CD4-positive, alpha-beta memory T cell (primary cell): Measurements from ENCODE around the gene NCOA7. TPM values are rescaled to one million over a fixed set of nuclear protein-coding genes. Genes with fewer than 3 reads are reported as not detected.
A peak's percentile ranks its signal among the peaks of the same experiment; 100 is the strongest.

Experiments
- CTCF ChIA-PET: fragments of 350-600 bp; sonication (Branson Sonifier 250); formaldehyde crosslinking; loops from one replicate; lab custom pipeline; 2021; ENCODE audit warnings: inconsistent platforms; ENCODE audit not compliant: partially characterized antibody; lab: Charles Lee
- POLR2A ChIA-PET: fragments of 350-600 bp; sonication (Branson Sonifier 250); formaldehyde crosslinking; loops from one replicate; lab custom pipeline; 2021; ENCODE audit not compliant: partially characterized antibody; lab: Charles Lee
- DNase-seq, 5 donors: peaks; one replicate each; pipeline versions ENCODE4 v3.0.0 to v3.0.0-alpha.2; 2020 to 2022; ENCODE audit warnings: mixed read lengths in 1 of 5
- H3K27ac ChIP-seq: one replicate; pipeline ENCODE4 v1.7.0; 2013; ENCODE audit warnings: low read depth, low read length
- H3K27me3 ChIP-seq: 2 replicates; pipeline ENCODE4 v1.7.0; 2013; ENCODE audit warnings: mild to moderate bottlenecking, low read length, moderate library complexity; ENCODE audit not compliant: insufficient read depth
- H3K36me3 ChIP-seq: 2 replicates; pipeline ENCODE4 v1.7.0; 2013; ENCODE audit warnings: mild to moderate bottlenecking, low read length, moderate library complexity; ENCODE audit not compliant: insufficient read depth
- H3K4me1 ChIP-seq: 2 replicates; pipeline ENCODE4 v1.7.0; 2013; ENCODE audit warnings: mild to moderate bottlenecking, low read length, moderate library complexity; ENCODE audit not compliant: insufficient read depth
- H3K4me3 ChIP-seq, 2 donors: one replicate each; pipeline ENCODE4 v1.7.0; 2013; ENCODE audit warnings: low read length in 2 of 2, mild to moderate bottlenecking in 1 of 2
- H3K9me3 ChIP-seq, 2 donors: one replicate each; pipeline ENCODE4 v1.7.0; 2013; ENCODE audit warnings: low read length in 2 of 2, control low read depth in 1 of 2; ENCODE audit not compliant: control insufficient read depth in 1 of 2
- H3K27ac Mint-ChIP-seq, 7 donors: one replicate each; pipeline ENCODE4 v1.8.0; 2020 to 2021; ENCODE audit warnings: mixed read lengths in 7 of 7, mild to moderate bottlenecking in 6 of 7, inconsistent platforms in 3 of 7, moderate library complexity in 3 of 7
- H3K27me3 Mint-ChIP-seq, 2 donors: one replicate each; pipeline ENCODE4 v1.8.0; 2020 to 2021; ENCODE audit warnings: mixed read lengths in 2 of 2
- H3K36me3 Mint-ChIP-seq, 2 donors: one replicate each; pipeline ENCODE4 v1.8.0; 2020 to 2021; ENCODE audit warnings: mixed read lengths in 2 of 2, inconsistent platforms in 1 of 2, mild to moderate bottlenecking in 1 of 2
- H3K4me1 Mint-ChIP-seq, 4 donors: one replicate each; pipeline ENCODE4 v1.8.0; 2020 to 2021; ENCODE audit warnings: mixed read lengths in 4 of 4, mild to moderate bottlenecking in 1 of 4
- H3K4me3 Mint-ChIP-seq, 8 donors: one replicate each; pipeline ENCODE4 v1.8.0; 2020 to 2021; ENCODE audit warnings: mixed read lengths in 8 of 8, mild to moderate bottlenecking in 7 of 8, moderate library complexity in 6 of 8, inconsistent platforms in 3 of 8
- H3K9me3 Mint-ChIP-seq, 8 donors: one replicate each; pipeline ENCODE4 v1.8.0; 2020 to 2021; ENCODE audit warnings: mixed read lengths in 8 of 8, mild to moderate bottlenecking in 5 of 8, inconsistent platforms in 3 of 8, moderate library complexity in 1 of 8
- intact Hi-C: fragments of 100-400 bp; cut with micrococcal nuclease; formaldehyde crosslinking; loops from one replicate; pipeline ENCODE4 v1.15.1; 2023
- polyA plus RNA-seq, 2 donors: library from polyadenylated mRNA; unstranded; fragments of 300-500 nt; fragmentation: Illumina TruSeq; gene quantifications; one replicate each; pipeline ENCODE4 v1.2.3, GENCODE V29; 2021
- total RNA-seq, 2 experiments: library from RNA; stranded (reverse); gene quantifications; one replicate each; pipeline ENCODE4 v1.2.3, GENCODE V29; 2021

The NCOA7 gene
- total and polyA plus RNA-seq, 4 experiments from 2014 or later: 16.9 to 75.1 (median 63.6) TPM

DNA sequence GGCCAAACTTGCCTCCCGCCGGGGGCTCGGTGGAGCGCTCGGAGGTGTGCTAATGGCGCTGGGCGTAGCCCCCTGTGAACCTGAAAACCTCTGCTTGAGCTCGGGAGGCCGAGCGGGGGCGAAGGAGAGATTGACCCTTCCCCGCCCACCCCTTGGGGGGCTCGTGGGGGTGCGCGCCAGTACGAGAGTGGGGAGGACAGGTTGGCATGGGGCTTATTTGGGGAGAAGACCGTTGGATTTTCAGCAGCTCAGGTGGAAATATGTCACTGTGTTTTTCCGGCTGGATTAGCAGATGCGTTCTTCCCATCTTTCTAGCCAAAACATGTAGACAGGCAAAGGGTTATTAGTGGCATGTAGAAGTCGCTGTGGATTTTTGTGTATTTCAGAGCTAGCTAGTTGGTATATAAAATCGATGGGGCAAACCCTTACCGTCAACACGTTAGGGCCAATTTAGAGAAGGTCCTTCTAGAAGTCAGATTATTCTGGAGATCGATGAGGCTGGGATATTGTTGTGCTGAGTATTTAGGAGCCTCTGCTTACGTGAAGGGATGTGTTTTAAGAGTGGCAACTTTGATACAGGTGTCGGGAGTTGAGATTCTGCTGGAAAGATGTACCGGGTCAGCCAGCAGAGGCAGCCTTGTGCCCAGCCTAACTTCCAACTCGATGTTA, 525 bp downstream of the NCOA7 start:
- Mint-ChIP-seq H3K9me3 (no peaks in the 10 kb centered on the region), H3K27ac (peak overlapping the region; percentile 75 to 94 (median 91)), H3K4me1 (peaks cover 42 to 68% (median 55%) of the 10 kb centered on the region in 4 donors), H3K36me3 (peaks cover 12 to 15% of the 10 kb centered on the region in 2 donors), H3K4me3 (peak overlapping the region; percentile 91 to 96 (median 94)), H3K27me3 (no peaks in the 10 kb centered on the region)
- Histone ChIP-seq H3K4me3 (peak overlapping the region; percentile 78 to 79), H3K9me3 (no peaks in the 10 kb centered on the region), H3K36me3 (no peaks in the 10 kb centered on the region), H3K4me1 (peaks cover 58% of the 10 kb centered on the region), H3K27me3 (no peaks in the 10 kb centered on the region), H3K27ac (peak overlapping the region; percentile 82)
- CTCF ChIA-PET: interaction anchor here (0.7 to 7.8 kb wide), 49 partner anchors 10 to 481 kb away, joined by 3 to 152 read pairs (median 5); partner anchors contain the start of genes HINT3 and TRMT11
- POLR2A ChIA-PET: interaction anchor here (1.0 to 6.1 kb wide), 47 partner anchors 8 to 1475 kb away, joined by 3 to 404 read pairs (median 7); partner anchors contain the start of genes HDDC2, HEY2, HINT3 and RNF146
- peak; percentile 54 to 68 (median 64) for DNase-seq
- intact Hi-C loops: loop anchor here (1.0 to 2.0 kb wide), 6 partner anchors 11 to 165 kb away; partner anchors contain the start of gene HINT3

DNA sequence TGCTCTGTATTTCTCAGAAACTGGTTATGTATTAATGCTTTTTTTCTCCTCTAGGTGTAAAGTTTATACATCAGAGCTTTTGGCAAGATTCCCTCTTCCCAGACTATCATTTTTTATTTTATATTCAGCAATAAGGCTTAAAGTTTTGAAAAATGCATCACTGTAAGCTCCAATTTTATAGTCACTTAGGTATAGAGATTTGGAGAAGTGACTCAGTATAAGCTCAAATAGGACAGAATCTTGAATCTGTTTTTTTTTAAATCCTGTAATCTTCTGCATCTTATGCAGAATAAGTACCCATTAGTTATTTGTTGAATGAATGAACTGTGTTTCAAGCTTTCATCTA, 1.0 kb downstream of the NCOA7 start:
- peak overlapping the region; percentile 82 for H3K27ac ChIP-seq
- H3K4me3 ChIP-seq: peak overlapping the region; percentile 78 to 79
- CTCF ChIA-PET: interaction anchor here (0.7 to 7.8 kb wide), 35 partner anchors 10 to 481 kb away, joined by 3 to 152 read pairs (median 6); partner anchors contain the start of gene HINT3

DNA sequence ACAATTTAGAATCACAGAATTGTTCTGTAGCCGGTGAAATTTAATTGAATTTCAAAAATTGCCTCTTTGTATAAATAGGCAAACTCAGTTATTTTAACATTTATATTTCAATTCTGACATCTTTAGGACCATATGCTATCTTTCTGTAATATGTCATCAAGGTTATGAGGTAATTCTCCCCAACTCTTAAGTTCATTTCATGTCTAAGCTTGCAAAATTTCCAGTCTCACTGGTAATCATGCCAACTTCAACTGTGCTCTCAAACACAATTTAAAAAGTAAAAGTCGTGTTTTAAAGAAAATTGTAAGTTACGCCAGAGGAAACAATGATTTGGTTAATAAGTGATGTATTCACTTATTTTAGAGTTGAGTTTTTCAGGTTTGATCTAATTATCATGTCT, 1.4 kb downstream of the NCOA7 start:
- no peaks in the 10 kb centered on the region for H3K27me3 Mint-ChIP-seq
- peaks cover 42 to 72% (median 55%) of the 10 kb centered on the region in 4 donors for H3K4me1 Mint-ChIP-seq
- H3K27me3 ChIP-seq: no peaks in the 10 kb centered on the region
- no peaks in the 10 kb centered on the region for H3K36me3 ChIP-seq
- CTCF ChIA-PET: interaction anchor here (0.7 to 7.8 kb wide), 35 partner anchors 10 to 482 kb away, joined by 3 to 152 read pairs (median 6); partner anchors contain the start of gene HINT3
- H3K4me1 ChIP-seq: peaks cover 58% of the 10 kb centered on the region
- H3K4me3 ChIP-seq: no peak overlapping the region
- H3K4me3 Mint-ChIP-seq: peak overlapping the region; percentile 91 to 96 (median 94)
- H3K36me3 Mint-ChIP-seq: peaks cover 11 to 19% of the 10 kb centered on the region in 2 donors
- POLR2A ChIA-PET: interaction anchor here (1.5 to 6.1 kb wide), 18 partner anchors 10 to 1474 kb away, joined by 5 to 404 read pairs (median 16); partner anchors contain the start of genes HINT3, RNF146 and TRMT11
- DNase-seq: no peak
- no peaks in the 10 kb centered on the region for H3K9me3 ChIP-seq
- peak overlapping the region in 4 of 7 donors; percentile 29 to 94 (median 84) for H3K27ac Mint-ChIP-seq
- H3K9me3 Mint-ChIP-seq: no peaks in the 10 kb centered on the region
- intact Hi-C loops: no loop called here
- peak overlapping the region; percentile 82 for H3K27ac ChIP-seq

More for the DNA sequence above, 1.0 kb downstream of the NCOA7 start:
- H3K36me3 ChIP-seq: no peaks in the 10 kb centered on the region
- Mint-ChIP-seq H3K27me3 (no peaks in the 10 kb centered on the region), H3K4me1 (peaks cover 42 to 69% (median 55%) of the 10 kb centered on the region in 4 donors), H3K4me3 (peak overlapping the region; percentile 91 to 96 (median 94)), H3K36me3 (peaks cover 12 to 16% of the 10 kb centered on the region in 2 donors), H3K27ac (peak overlapping the region; percentile 75 to 94 (median 91)), H3K9me3 (no peaks in the 10 kb centered on the region)
- no peaks in the 10 kb centered on the region for H3K27me3 ChIP-seq
- intact Hi-C loops: loop anchor here (1.0 to 2.0 kb wide), 6 partner anchors 11 to 165 kb away; partner anchors contain the start of gene HINT3
- POLR2A ChIA-PET: interaction anchor here (1.0 to 6.1 kb wide), 26 partner anchors 10 to 1475 kb away, joined by 3 to 404 read pairs (median 15); partner anchors contain the start of genes HDDC2, HINT3, RNF146 and TRMT11
- H3K4me1 ChIP-seq: peaks cover 58% of the 10 kb centered on the region
- DNase-seq: no peak
- H3K9me3 ChIP-seq: no peaks in the 10 kb centered on the region

DNA sequence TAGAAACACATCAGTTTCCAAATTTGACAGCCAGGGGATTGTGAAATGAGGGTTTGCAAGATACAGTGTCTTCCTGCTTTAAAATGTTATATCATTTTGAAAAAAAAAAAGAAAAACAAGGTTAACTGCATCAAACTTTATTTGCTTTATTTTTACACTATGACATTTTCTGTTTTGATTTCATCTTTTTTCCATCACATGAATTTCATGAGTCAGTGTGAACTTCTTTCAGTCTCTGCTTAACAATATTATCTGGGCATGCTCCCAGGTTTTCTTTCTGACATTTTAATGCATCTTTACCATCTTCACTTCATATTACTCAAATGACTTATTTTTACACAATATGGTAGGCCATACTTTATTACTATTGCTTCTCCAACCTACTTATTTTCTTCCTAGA, 1.9 kb downstream of the NCOA7 start:
- Histone ChIP-seq H3K9me3 (no peaks in the 10 kb centered on the region), H3K36me3 (no peaks in the 10 kb centered on the region), H3K4me1 (peaks cover 58% of the 10 kb centered on the region), H3K27ac (no peak overlapping the region), H3K4me3 (no peak overlapping the region), H3K27me3 (no peaks in the 10 kb centered on the region)
- DNase-seq: no peak
- no peaks in the 10 kb centered on the region for H3K9me3 Mint-ChIP-seq
- peaks cover 46 to 77% (median 60%) of the 10 kb centered on the region in 4 donors for H3K4me1 Mint-ChIP-seq
- POLR2A ChIA-PET: interaction anchor here (3.1 to 6.1 kb wide), 5 partner anchors 9 to 162 kb away, joined by 25 to 404 read pairs (median 133); partner anchors contain the start of gene HINT3
- peaks cover 11 to 23% of the 10 kb centered on the region in 2 donors for H3K36me3 Mint-ChIP-seq
- peak overlapping the region; percentile 61 to 96 (median 94) for H3K4me3 Mint-ChIP-seq
- H3K27ac Mint-ChIP-seq: peak overlapping the region in 4 of 7 donors; percentile 29 to 94 (median 50)
- intact Hi-C loops: no loop called here
- CTCF ChIA-PET: interaction anchor here (1.3 to 7.8 kb wide), 11 partner anchors 12 to 182 kb away, joined by 3 to 152 read pairs (median 24); partner anchors contain the start of gene HINT3
- H3K27me3 Mint-ChIP-seq: no peaks in the 10 kb centered on the region

DNA sequence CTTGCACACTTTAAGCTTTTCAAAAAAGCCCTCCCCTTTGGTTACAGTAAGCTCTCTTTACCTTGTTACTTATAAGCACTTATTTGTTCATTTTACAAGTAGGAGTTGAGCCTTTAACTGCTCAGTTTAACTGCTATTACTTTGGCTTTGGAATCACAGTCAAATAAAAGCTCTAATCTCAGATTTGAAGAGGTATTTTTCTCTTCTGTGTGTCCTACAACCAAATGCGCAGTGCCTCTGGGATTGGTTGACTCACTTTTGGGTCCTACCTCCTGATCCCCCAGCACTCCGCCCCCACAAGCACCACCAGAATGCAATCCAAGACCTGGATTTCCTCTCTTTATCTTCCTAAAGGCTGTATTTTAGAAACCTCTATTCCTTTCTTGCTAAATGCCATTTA, 2.5 kb downstream of the NCOA7 start:
- no peak for DNase-seq
- Histone ChIP-seq H3K36me3 (no peaks in the 10 kb centered on the region), H3K4me3 (no peak overlapping the region), H3K9me3 (no peaks in the 10 kb centered on the region), H3K27ac (no peak overlapping the region), H3K27me3 (no peaks in the 10 kb centered on the region), H3K4me1 (peaks cover 54% of the 10 kb centered on the region)
- Mint-ChIP-seq H3K9me3 (no peaks in the 10 kb centered on the region), H3K27me3 (no peaks in the 10 kb centered on the region), H3K4me3 (peak overlapping the region; percentile 40 to 82 (median 69)), H3K4me1 (peaks cover 45 to 76% (median 59%) of the 10 kb centered on the region in 4 donors), H3K27ac (peak overlapping the region in 5 of 7 donors; percentile 29 to 94 (median 84)), H3K36me3 (peaks cover 12 to 24% of the 10 kb centered on the region in 2 donors)
- intact Hi-C loops: no loop called here
- CTCF ChIA-PET: interaction anchor here (0.9 to 7.8 kb wide), 10 partner anchors 11 to 163 kb away, joined by 3 to 152 read pairs (median 9); partner anchors contain the start of gene HINT3
- POLR2A ChIA-PET: interaction anchor here (0.9 to 6.1 kb wide), 5 partner anchors 14 to 163 kb away, joined by 3 to 404 read pairs (median 3); partner anchors contain the start of gene HINT3

DNA sequence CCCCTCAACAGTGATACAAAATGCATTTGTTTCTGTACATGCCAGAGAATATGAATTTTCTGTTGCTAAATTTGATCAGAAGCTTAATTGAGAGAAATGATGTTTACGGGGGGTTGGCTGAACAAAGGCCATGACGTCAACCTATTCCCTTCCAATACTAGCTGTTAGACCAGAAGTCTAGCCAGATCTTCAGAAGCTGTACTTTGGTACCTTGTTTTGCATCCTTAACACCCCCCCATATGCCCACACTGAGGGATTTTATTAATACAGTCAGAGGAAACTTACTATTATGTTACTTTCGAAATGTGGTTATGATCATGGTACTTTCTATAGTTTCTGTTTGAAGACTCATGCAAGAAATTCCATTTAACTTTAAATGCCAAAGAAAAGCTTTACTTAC, 3.1 kb downstream of the NCOA7 start:
- ChIA-PET POLR2A (interaction anchor here (0.7 to 6.1 kb wide), 6 partner anchors 14 to 162 kb away, joined by 3 to 404 read pairs (median 3); partner anchors contain the start of gene HINT3), CTCF (interaction anchor here (0.9 to 7.8 kb wide), 8 partner anchors 11 to 163 kb away, joined by 3 to 152 read pairs (median 15); partner anchors contain the start of gene HINT3)
- Histone ChIP-seq H3K9me3 (no peaks in the 10 kb centered on the region), H3K36me3 (no peaks in the 10 kb centered on the region), H3K27me3 (no peaks in the 10 kb centered on the region), H3K4me1 (peaks cover 48% of the 10 kb centered on the region), H3K4me3 (no peak overlapping the region), H3K27ac (no peak overlapping the region)
- Mint-ChIP-seq H3K27ac (peak overlapping the region in 5 of 7 donors; percentile 3 to 94 (median 84)), H3K27me3 (no peaks in the 10 kb centered on the region), H3K9me3 (no peaks in the 10 kb centered on the region), H3K4me1 (peaks cover 44 to 76% (median 58%) of the 10 kb centered on the region in 4 donors), H3K36me3 (peaks cover 14 to 25% of the 10 kb centered on the region in 2 donors), H3K4me3 (peak overlapping the region; percentile 40 to 82 (median 69))
- peak in 3 of 5 donors; percentile 5 to 58 (median 17) for DNase-seq
- intact Hi-C loops: no loop called here
